ENCODE results near the gene KANK2.
"Not testable (repeated sequence)": the region's sequence is repeated elsewhere in the genome, so short reads cannot be mapped to it uniquely, and the experiment has no call there.

KANK2 gene

GRCh38 chr19:11138601-11139300 lies 58.6 kb downstream of the KANK2 start:
- TF ChIP-seq POLR2AphosphoS5 (IDR thresholded peaks at IDR 0.05; ENCODE audit: borderline replicate concordance, low read depth, low read length) (no peak; the same call in 1 of the 2 replicates), FOXP2 (optimal IDR thresholded peaks at IDR 0.05; ENCODE audit: control extremely low read depth, extremely low read length, insufficient read depth) (peak; percentile 19)
- Histone ChIP-seq H3K9ac (ENCODE audit: insufficient read length) (no peak overlapping the region), H3K4me3 (peak overlapping the region; percentile 12), H3K9me3 (ENCODE audit: low read depth, low read length) (no peaks in the 10 kb centered on the region), H3K27ac (peak overlapping the region; percentile 42; the same call in 1 of the 2 replicates), H3K36me3 (ENCODE audit: insufficient read depth, low read length) (no peaks in the 10 kb centered on the region)
- no peak for DNase-seq (ENCODE audit: low read depth, low spot score)

GRCh38 chr19:11137542-11138384 lies 59.6 kb downstream of the KANK2 start:
- H3K27ac ChIP-seq: peak overlapping the region; percentile 77
- TF ChIP-seq FOXP2 (optimal IDR thresholded peaks at IDR 0.05; ENCODE audit: control extremely low read depth, extremely low read length, insufficient read depth): peak; percentile 87
- TF ChIP-seq POLR2AphosphoS5 (IDR thresholded peaks at IDR 0.05; ENCODE audit: borderline replicate concordance, low read depth, low read length): peak; percentile 80
- TF ChIP-seq EZH2 (IDR thresholded peaks at IDR 0.05): no peak
- peaks cover 4% of the 10 kb centered on the region; the same call in 1 of the 2 replicates for H3K36me3 ChIP-seq (ENCODE audit: insufficient read depth, low read length)
- no peak overlapping the region for H3K9ac ChIP-seq (ENCODE audit: insufficient read length)
- peak overlapping the region; percentile 71 for H3K4me3 ChIP-seq
- no peaks in the 10 kb centered on the region for H3K9me3 ChIP-seq (ENCODE audit: low read depth, low read length)
- peak; percentile 84 for DNase-seq (ENCODE audit: low read depth, low spot score)

DNA sequence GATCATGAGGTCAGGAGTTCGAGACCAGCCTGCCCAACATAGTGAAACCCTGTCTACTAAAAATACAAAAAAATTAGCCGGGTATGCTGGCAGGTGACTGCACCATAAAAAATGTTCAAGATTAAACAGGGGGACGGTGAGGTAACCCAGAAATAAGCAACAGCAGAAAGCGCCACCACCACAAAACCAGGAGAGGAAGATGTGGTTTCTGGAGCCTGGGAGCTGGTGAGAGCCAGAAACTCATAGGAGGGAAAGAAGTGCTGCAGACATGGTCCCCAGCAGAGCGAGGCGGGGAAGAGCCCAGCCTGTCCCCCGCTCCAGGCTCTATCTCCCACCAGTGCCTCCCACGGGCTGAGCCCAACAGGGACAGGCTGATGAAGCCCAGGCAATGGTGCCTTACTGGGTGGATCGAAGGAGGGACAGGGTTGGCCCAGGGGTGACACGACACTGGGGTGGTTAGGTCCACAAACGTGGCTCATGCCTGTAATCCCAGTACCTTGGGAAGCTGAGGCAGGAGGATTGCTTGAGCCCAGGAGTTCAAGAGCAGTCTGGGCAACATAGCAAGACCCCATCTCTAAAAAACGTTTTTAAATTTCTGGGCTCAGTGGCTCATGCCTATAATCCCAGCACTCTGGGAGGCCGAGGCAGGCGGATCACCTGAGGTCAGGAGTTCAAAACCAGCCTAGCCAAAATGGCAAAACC lies 60.8 kb downstream of the KANK2 start:
- H3K9ac ChIP-seq (ENCODE audit: insufficient read length): no peak overlapping the region
- TF ChIP-seq EZH2 (IDR thresholded peaks at IDR 0.05): no peak
- TF ChIP-seq POLR2AphosphoS5 (IDR thresholded peaks at IDR 0.05; ENCODE audit: borderline replicate concordance, low read depth, low read length): no peak
- TF ChIP-seq FOXP2 (optimal IDR thresholded peaks at IDR 0.05; ENCODE audit: control extremely low read depth, extremely low read length, insufficient read depth): no peak
- no peak for DNase-seq (ENCODE audit: low read depth, low spot score)
- no peak overlapping the region for H3K4me3 ChIP-seq
- peaks cover 14% of the 10 kb centered on the region for H3K36me3 ChIP-seq (ENCODE audit: insufficient read depth, low read length)
- H3K9me3 ChIP-seq (ENCODE audit: low read depth, low read length): no peaks in the 10 kb centered on the region
- peak overlapping the region; percentile 57; the same call in 1 of the 2 replicates for H3K27ac ChIP-seq

DNA sequence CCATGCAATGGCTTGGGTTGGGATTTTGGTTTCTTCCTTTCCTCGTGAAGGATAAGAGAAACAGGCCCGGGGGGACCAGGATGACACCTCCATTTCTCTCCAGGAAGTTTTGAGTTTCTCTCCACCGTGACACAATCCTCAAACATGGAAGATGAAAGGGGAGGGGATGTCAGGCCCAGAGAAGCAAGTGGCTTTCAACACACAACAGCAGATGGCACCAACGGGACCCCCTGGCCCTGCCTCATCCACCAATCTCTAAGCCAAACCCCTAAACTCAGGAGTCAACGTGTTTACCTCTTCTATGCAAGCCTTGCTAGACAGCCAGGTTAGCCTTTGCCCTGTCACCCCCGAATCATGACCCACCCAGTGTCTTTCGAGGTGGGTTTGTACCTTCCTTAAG lies 65.9 kb downstream of the KANK2 start:
- H3K9ac ChIP-seq (ENCODE audit: insufficient read length): no peak overlapping the region
- H3K27ac ChIP-seq: no peak overlapping the region
- H3K4me3 ChIP-seq: no peak overlapping the region
- DNase-seq (ENCODE audit: low read depth, low spot score): no peak
- peaks cover 65% of the 10 kb centered on the region for H3K36me3 ChIP-seq (ENCODE audit: insufficient read depth, low read length)
- TF ChIP-seq POLR2AphosphoS5 (IDR thresholded peaks at IDR 0.05; ENCODE audit: borderline replicate concordance, low read depth, low read length) (no peak), EZH2 (IDR thresholded peaks at IDR 0.05) (no peak)
- no peaks in the 10 kb centered on the region for H3K9me3 ChIP-seq (ENCODE audit: low read depth, low read length)

DNA sequence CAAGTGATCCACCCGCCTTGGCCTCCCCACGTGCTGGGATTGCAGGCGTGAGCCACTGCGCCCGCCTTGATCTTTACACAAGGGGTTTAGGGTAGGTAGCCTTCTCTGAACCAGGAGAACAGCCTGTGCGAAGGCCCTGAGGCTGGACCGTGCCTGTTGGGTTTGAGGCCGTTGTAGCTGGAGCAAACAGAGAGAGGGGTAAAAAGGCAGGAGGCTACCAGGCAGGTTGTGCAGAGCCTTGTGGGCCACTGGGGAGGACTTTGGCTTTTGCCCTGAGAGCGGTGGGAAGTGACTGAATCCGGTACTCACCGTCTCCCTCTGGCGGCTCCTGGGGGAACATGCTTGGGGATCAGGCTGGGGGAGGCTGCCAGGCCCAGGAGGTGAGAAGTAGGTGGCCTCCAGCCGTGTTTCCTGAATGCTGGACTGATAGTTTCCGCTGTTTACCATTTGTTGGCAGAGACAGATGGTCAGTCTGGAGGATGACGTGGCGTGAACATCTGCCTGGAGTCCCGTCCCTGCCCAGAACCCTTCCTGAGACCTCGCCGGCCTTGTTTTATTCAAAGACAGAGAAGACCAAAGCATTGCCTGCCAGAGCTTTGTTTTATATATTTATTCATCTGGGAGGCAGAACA lies 66.4 kb downstream of the KANK2 start:
- TF ChIP-seq EZH2 (IDR thresholded peaks at IDR 0.05): no peak
- TF ChIP-seq FOXP2 (optimal IDR thresholded peaks at IDR 0.05; ENCODE audit: control extremely low read depth, extremely low read length, insufficient read depth): no peak
- no peak for TF ChIP-seq POLR2AphosphoS5 (IDR thresholded peaks at IDR 0.05; ENCODE audit: borderline replicate concordance, low read depth, low read length)
- DNase-seq (ENCODE audit: low read depth, low spot score): no peak
- H3K9me3 ChIP-seq (ENCODE audit: low read depth, low read length): no peaks in the 10 kb centered on the region
- no peak overlapping the region for H3K27ac ChIP-seq
- no peak overlapping the region for H3K4me3 ChIP-seq
- H3K9ac ChIP-seq (ENCODE audit: insufficient read length): no peak overlapping the region
- peaks cover 70% of the 10 kb centered on the region for H3K36me3 ChIP-seq (ENCODE audit: insufficient read depth, low read length)

DNA sequence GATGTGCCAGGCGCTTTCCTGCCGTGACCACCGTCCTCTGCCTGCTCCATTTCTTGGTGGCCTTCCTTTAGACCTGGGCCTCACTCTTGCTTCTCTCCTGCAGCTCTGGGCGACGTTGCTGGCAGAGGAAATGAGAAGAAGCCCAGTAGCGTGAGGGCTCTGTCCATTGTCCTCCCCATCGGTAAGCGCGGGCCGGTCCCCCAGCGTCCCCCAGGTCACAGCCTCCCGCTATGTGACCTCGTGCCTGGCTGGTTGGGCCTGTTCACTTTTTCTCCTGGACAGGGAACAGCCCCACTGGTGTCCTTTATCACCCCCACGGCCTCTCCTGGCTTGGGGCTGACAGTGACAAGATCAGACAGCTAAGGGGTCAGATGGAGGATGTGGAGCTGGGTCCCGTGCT lies 69.4 kb downstream of the KANK2 start:
- Histone ChIP-seq H3K9me3 (ENCODE audit: low read depth, low read length) (no peaks in the 10 kb centered on the region), H3K9ac (ENCODE audit: insufficient read length) (no peak overlapping the region), H3K4me3 (no peak overlapping the region), H3K27ac (no peak overlapping the region), H3K36me3 (ENCODE audit: insufficient read depth, low read length) (peaks cover 94% of the 10 kb centered on the region)
- DNase-seq (ENCODE audit: low read depth, low spot score): no peak
- TF ChIP-seq EZH2 (IDR thresholded peaks at IDR 0.05): no peak
- TF ChIP-seq FOXP2 (optimal IDR thresholded peaks at IDR 0.05; ENCODE audit: control extremely low read depth, extremely low read length, insufficient read depth): no peak
- TF ChIP-seq POLR2AphosphoS5 (IDR thresholded peaks at IDR 0.05; ENCODE audit: borderline replicate concordance, low read depth, low read length): no peak; the same call in 1 of the 2 replicates

DNA sequence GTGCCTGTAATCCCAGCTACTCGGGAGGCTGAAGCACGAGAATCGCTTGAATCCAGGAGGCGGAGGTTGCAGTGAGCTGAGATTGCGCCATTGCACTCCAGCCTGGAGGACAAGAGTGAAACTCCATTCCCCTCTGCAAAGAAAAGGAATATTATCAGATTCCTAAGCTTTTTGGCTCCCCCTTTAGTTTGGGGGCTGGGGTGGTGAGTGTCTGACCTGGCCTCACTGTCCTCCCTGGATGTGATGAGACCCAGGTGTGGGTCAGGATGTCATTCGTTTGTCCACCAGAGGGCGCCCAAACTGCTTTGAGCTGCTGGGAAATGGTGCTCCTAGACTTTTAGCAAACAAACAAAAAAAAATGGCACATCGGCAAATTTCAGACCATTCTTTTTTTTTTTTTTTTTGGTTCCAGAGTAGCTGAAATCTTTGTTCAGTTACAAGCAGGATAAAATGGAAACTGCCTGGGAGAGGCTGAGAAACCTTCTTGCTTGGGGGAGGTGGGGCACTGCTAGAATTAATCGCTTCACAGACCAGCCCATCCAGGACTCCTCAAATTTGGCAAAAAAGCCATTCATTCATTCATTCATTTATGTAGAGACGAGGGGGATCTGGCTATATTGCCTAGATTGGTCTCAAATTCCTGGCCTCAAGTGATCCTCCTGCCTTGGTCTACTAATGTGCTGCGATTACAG lies 71.2 kb downstream of the KANK2 start:
- peak overlapping the region; percentile 50; the same call in 1 of the 2 replicates for H3K27ac ChIP-seq
- no peak for DNase-seq (ENCODE audit: low read depth, low spot score)
- no peak overlapping the region for H3K9ac ChIP-seq (ENCODE audit: insufficient read length)
- H3K4me3 ChIP-seq: no peak overlapping the region
- no peaks in the 10 kb centered on the region for H3K9me3 ChIP-seq (ENCODE audit: low read depth, low read length)
- H3K36me3 ChIP-seq (ENCODE audit: insufficient read depth, low read length): peaks cover 85% of the 10 kb centered on the region
- TF ChIP-seq POLR2AphosphoS5 (IDR thresholded peaks at IDR 0.05; ENCODE audit: borderline replicate concordance, low read depth, low read length): no peak
- no peak for TF ChIP-seq FOXP2 (optimal IDR thresholded peaks at IDR 0.05; ENCODE audit: control extremely low read depth, extremely low read length, insufficient read depth)
- TF ChIP-seq EZH2 (IDR thresholded peaks at IDR 0.05): no peak

DNA sequence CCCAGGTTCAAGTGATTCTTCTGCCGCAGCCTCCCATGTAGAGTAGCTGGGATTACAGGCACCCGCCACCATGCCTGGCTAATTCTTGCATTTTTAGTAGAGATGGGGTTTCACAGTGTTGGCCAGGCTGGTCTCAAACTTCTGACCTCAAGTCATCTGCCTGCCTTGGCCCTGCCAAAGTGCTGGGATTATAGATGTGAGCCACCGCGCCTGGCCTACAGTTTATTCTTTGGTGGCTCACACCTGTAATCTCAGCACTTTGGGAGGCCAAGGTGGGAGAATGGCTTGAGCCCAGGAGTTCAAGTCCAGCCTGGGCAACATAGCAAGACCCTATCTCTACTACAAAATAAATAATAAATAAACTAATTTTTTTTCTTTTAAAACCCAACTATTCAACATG lies 73.2 kb downstream of the KANK2 start:
- H3K4me3 ChIP-seq; H3K9me3 ChIP-seq (ENCODE audit: low read depth, low read length); H3K27ac ChIP-seq; H3K9ac ChIP-seq (ENCODE audit: insufficient read length); DNase-seq (ENCODE audit: low read depth, low spot score): not testable (repeated sequence)
- peaks cover 85% of the 10 kb centered on the region for H3K36me3 ChIP-seq (ENCODE audit: insufficient read depth, low read length)

Data from SK-N-MC (cell line).